SHP77 (cell line): ENCODE data around the gene SSC5D.

Experiments
- DNase-seq, 2 experiments: peaks; one replicate each; lab custom pipeline; 2025; lab: John Stamatoyannopoulos, UW

Gene SSC5D

GRCh38 chr19:55455576-55456235 is 32.5 kb upstream of the SSC5D start:
- DNase-seq = no peak

DNA sequence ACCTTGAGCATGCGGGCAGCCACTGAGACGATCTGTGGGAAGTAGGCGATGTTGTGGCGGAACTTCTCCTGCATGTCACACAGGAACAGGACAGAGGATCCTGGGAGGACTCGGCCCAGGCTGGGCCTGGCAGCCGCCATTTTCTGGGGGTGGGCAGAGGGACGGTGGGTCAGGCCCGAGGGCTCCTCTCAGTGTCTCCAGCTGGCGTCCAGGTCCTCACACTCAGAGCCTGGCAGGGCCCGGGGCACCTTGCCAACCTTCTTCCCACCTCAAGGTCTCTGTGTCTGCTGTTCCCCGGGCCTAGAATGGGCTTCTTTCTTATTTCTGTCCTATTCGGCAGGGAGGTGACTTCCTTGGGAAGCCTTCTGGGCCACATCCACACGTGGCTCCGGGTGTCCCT is 31.9 kb upstream of the SSC5D start:
- no peak for DNase-seq

DNA sequence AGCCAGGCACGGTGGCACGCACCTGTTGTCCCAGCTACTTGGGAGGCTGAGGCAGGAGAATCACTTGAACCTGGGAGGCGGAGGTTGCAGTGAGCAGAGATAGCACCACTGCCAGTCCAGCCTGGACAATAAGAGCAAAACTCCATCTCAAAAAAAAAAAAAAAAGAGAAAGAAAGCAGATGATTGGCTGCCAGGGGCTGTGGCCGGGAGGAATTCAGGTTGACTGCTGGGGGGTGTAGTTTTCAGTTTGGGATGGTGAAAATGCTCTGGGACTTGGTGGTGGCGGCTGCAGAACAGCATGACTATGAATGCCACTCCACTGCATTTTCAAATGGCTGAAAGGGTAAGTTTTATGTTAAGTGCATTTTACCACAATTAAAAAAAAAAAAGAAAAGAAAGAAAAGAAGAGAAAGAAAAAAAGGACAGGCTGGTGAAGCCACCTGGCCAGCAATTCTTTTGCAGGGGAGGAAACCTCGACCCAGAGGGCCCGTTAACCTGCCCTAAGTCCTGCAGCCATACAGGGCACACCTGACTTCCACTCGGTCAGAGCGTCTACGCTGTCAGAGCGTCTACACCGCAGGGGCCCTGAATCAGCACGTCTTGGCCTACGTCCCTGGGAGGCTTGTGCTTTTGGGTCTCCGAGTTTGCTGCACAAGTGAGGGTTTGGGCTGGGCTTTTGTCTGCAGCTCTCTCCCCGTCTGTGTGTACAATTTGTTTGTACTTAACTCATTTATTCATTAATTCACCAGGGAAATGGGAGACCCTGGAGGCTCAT is 30.4 kb upstream of the SSC5D start:
- DNase-seq = no peak

- no peak for DNase-seq
These were observed 28.7 kb upstream of the SSC5D start for GRCh38 chr19:55459551-55459949.

DNA sequence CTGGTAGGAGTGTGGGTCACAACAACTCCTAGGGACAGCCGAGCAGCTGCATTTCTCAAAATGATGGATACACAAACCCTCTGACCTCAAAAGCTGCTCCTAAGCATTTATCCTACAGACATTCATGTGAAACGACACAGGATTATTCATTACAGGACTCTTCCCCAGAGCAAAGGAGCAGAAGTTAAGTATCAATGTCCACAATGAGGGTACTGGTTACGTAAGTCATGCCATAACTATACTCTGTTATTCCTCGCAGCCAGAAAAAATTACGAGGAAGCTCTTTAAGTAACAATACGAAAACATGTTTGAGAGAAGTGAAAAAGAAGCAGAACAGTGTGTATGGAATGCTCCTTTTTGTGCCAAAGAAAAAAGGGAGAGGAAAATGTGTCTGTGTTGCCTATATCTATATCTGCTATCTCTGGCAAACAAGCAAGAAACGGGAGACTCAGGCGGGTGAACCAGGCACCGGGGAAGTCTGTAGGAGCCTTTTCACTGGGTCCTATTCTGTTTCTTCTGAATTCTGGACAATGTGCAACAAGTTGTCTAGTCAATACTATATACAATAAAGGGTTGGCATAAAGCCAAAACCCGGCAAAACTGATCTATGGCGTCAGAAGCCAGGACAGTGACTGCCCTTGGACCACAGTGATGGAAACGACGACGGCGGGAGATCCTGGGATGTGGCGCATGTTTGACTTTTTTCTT is 28.1 kb upstream of the SSC5D start:
- no peak for DNase-seq

GRCh38 chr19:55460670-55461258 is 27.5 kb upstream of the SSC5D start:
- peak; percentile 53 to 69 for DNase-seq

- DNase-seq = peak; percentile 99 to 100
These were observed 26.8 kb upstream of the SSC5D start, which contains the start of gene ISOC2 for GRCh38 chr19:55461259-55461973. Gene ISOC2 (minus strand): TSS chr19:55461642. CDS start chr19:55456486, 5,156 bp downstream.

- DNase-seq = peak in 1 of 2 experiments; percentile 20
These were observed 26.1 kb upstream of the SSC5D start for GRCh38 chr19:55461974-55462626.

DNA sequence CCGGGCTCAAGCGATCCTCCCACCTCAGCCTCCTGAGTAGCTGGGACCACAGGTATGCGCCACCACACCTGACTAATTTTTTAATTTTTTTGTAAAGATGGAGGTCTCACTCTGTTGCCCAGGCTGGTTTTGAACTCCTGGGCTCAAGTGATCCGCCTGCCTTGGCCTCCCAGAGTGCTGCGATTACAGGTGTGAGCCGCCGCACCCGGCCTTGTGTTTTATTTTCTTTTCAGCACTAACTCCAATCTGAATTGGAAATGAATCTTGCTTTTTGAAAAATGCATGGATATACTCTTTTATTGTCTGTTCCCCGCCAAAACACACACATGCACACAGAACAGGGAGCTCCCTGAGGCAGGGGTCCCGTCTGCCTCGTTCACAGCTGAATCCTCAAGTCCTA is 25.5 kb upstream of the SSC5D start:
- DNase-seq = no peak

DNA sequence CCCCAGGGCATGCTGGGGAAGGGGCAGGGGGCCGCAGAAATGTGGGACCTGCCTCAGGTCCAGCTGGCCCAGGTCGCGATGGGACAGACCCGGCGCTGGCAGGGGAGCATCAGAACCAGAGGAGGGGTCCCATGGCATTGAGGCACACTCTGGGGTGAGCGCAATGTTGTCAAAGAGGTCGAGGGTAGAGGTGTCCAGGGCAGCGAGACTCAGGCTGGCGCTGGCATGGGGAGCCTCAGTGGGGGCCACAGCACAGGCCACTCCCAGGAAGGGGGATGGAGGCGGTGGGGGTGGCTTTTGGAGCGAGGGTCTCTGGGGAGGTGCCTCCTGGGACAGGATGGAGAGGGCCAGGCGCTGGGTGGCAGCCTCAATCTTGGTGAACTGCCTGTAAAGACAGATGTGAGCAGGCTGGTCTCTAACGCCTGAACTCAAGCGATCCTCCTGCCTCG is 24.6 kb upstream of the SSC5D start:
- no peak for DNase-seq

DNA sequence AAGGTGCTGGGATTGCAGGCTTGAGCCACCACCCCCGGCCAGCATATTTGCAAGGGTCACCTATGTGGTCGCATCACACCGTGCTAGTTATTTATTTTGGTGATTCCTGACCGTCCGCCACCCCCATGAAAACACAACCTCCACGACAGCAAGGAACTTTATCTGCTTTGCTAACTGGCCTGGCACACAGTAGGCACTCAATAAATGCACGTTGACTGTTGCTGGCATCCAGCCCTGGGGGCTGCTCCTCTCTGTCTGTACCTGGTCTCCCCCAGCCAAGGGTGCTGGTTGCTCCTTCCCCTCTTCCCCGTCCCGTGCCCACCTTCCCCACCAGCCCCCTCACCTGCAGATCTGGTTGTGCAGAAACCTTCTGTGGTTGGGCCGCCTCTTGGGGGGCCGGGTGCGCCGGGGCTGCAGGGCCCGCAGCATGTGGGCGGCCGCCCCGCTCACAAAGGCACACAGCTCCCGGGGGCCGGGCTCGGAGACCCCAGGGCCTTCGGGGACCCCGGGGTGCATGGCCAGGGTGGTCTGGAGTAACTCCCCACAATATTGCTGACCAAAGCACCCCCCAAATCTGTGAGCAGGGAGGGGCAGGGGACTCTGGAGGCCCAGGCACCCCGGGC is 24.1 kb upstream of the SSC5D start:
- no peak for DNase-seq

- DNase-seq = no peak
These were observed 23.6 kb upstream of the SSC5D start, which contains the start of gene C19orf85 for GRCh38 chr19:55464662-55465054. Gene C19orf85 (minus strand): TSS chr19:55464751. CDS start chr19:55464554, 197 bp downstream.

DNA sequence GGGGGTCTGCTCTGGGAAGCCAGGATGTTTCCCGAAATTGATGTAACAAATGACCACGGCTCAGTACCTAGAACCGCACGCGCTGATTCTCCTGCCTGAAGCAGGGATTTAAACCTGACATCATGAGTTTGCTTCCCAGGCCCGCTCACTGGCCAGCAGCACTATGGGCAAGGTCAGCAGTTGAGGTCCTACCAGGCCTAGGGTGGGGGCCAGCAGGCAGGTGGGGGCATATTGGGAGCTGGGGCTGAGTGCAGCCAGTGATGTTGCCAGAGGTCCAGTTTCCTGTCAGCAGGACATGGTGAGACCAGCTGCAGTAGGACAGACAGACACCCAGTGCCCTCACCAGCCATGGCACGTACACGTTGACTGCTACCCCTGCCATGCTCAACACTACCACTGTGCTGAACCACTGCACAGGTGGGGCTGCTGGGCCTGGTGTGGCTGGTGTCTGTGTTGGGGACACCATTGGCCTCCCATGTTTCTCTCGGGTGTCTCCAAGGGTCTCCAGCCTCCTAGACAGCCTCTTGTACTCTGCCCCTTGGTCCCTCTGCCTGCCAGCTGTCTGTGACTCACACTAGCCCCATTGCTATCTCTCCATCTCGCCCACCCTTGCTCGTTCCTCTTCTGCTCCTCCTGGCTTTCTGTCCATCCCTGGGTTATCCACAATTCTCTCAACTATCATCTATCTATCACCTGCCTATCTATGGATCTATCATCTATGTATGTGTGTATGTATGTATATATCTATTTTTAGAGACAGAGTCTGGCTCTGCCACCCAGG is 22.6 kb upstream of the SSC5D start:
- DNase-seq = no peak

DNA sequence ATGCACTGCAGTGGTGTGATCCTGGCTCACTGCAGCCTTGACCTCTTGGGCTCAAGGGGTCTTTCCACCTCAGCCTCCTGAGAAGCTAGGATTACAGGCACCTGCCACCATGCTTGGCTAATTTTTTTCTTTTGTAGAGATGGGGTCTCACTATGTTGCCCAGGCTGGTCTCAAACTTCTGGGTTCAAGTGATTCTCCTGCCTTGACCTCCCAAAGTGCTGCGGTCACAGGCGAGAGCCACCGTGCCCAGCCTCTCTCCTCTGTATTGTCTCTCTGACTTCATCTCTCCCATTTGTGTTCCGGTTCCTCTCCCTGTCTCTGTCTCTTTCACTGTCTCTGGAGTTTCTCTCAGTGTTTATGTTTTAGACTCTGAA is 22.0 kb upstream of the SSC5D start:
- no peak for DNase-seq

- no peak for DNase-seq
These were observed 20.8 kb upstream of the SSC5D start for GRCh38 chr19:55467236-55468053.

DNA sequence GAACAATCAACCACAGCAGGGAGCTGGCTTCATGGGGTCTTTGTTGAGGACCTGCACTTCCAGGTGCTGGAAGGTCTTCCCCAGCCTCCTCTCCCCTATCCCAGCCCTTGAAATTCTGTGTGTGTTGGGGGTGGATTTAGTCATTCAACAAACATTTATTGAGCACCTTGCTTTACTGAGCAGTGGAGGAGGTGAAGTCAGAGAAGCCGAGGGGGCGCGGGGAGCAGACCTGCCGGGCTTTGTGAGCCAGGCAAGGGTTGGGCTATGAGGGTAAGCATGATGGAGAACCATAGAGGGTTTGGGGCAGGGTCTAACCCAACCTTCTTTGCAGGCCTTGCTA is 20.2 kb upstream of the SSC5D start:
- DNase-seq = no peak

GRCh38 chr19:55471266-55471665 is 17.0 kb upstream of the SSC5D start:
- DNase-seq = no peak

- DNase-seq = no peak
These were observed 15.8 kb upstream of the SSC5D start for GRCh38 chr19:55472463-55472862.
